Renal cortex interstitium (tissue), 11 donors: ENCODE results near the gene BHLHE23. TPM values are rescaled to one million over a fixed set of nuclear protein-coding genes. Genes with fewer than 3 reads are reported as not detected.
"Not testable (repeated sequence)": the region's sequence is repeated elsewhere in the genome, so short reads cannot be mapped to it uniquely, and the experiment has no call there.

Experiments
- DNase-seq, 11 donors: peaks; one replicate each; pipeline ENCODE4 v3.0.0-alpha.2; 2013; ENCODE audit warnings: low read depth in 9 of 11, low spot score in 4 of 11; ENCODE audit errors: extremely low read depth in 1 of 11
- polyA plus RNA-seq, 3 donors: library from polyadenylated mRNA; unstranded; fragments of 120-200 nt; gene quantifications; one replicate each; pipeline ENCODE4 v1.2.1, GENCODE V29; 2013; ENCODE audit not compliant: insufficient read length in 3 of 3

BHLHE23 gene
- polyA plus RNA-seq, 3 donors, result 0.09 TPM; not detected in 2

- no peak for DNase-seq
These were observed 39.0 kb downstream of the BHLHE23 start for GRCh38 chr20:62967628-62968351.

GRCh38 chr20:62967149-62967501 is 39.6 kb downstream of the BHLHE23 start:
- DNase-seq, result no peak

- no peak for DNase-seq
These were observed 40.3 kb downstream of the BHLHE23 start for GRCh38 chr20:62966212-62967148.

GRCh38 chr20:62965363-62965771 is 41.4 kb downstream of the BHLHE23 start:
- DNase-seq, result no peak

- DNase-seq, result no peak
These were observed 42.1 kb downstream of the BHLHE23 start for GRCh38 chr20:62964700-62965099.

GRCh38 chr20:62963614-62964397 is 43.0 kb downstream of the BHLHE23 start:
- no peak for DNase-seq

GRCh38 chr20:62962891-62963613 is 43.7 kb downstream of the BHLHE23 start:
- no peak for DNase-seq

GRCh38 chr20:62962221-62962879 is 44.4 kb downstream of the BHLHE23 start:
- DNase-seq, result no peak

- no peak for DNase-seq
These were observed 45.0 kb downstream of the BHLHE23 start for GRCh38 chr20:62961799-62962198.

- no peak for DNase-seq
These were observed 45.4 kb downstream of the BHLHE23 start for GRCh38 chr20:62961310-62961783.

GRCh38 chr20:62960446-62961309 is 46.1 kb downstream of the BHLHE23 start:
- DNase-seq, result not testable (repeated sequence)

- no peak for DNase-seq
These were observed 46.7 kb downstream of the BHLHE23 start for GRCh38 chr20:62959998-62960436.

GRCh38 chr20:62959101-62959971 is 47.4 kb downstream of the BHLHE23 start:
- no peak for DNase-seq

GRCh38 chr20:62958388-62959100 is 48.2 kb downstream of the BHLHE23 start:
- no peak for DNase-seq
